GM19351 (cell line): ENCODE data around the gene TRAF1.

Source experiments
- ATAC-seq: cut with Tn5 transposase; IDR thresholded peaks from one replicate; pipeline ENCODE4 v1.9.1; 2021; ENCODE audit warnings: mild to moderate bottlenecking, moderate library complexity; ENCODE audit not compliant: unreplicated experiment

The TRAF1 gene

DNA sequence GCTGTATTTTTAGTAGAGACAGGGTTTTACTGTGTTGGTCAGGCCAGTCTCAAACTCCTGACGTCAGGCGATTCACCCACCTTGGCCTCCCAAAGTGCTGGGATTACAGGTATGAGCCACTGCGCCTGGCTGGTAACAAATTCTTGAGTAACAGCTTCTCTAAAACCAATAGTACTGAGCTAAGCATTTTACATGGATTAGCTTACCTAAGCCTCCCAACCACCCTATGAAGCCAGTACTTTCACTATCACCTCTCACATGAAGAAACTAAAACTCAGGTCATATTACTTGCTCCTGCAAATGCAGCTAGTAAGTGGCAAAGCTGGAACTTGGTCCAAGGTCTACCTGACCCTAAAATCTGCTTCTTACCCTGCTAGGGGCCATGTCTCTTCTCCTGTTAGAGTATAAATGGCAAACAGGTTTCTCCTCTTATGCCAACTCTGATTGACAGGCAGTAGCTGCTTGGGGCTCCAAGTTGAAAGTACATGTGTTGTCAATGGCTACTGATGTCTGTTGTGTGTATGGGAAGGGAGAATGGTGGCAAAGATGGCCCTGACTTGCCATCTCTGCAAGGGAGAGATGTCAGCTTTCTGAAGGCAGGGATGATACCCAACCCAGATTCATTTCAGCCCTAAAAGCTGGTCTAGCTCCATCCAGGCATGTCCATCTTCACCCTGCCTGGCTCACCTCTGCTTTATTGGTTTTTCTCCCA is 53.6 kb downstream of the TRAF1 start:
- ATAC-seq: no peak

GRCh38 chr9:120870206-120870605 is 56.4 kb downstream of the TRAF1 start:
- ATAC-seq: no peak

GRCh38 chr9:120869726-120870125 is 56.9 kb downstream of the TRAF1 start:
- ATAC-seq: no peak

DNA sequence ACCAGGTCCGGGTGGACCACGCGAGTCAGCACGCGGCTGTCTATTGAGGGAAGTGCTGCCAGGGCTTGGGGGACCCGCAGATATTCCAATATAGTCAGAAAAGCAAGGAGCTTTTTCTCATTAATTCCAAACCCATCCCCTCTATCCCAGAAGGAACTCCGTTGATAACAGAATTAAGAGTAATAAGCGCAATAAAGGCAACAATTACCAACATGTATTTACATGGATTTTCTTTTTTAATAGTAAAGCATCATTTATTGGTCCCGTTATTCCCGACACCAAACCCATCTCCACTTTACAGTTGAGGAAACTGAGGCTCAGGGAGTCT is 57.3 kb downstream of the TRAF1 start:
- no peak for ATAC-seq

GRCh38 chr9:120868676-120869359 is 57.8 kb downstream of the TRAF1 start:
- peak; percentile 93 for ATAC-seq

- peak; percentile 17 for ATAC-seq
Observed at GRCh38 chr9:120868339-120868675, 58.3 kb downstream of the TRAF1 start.

DNA sequence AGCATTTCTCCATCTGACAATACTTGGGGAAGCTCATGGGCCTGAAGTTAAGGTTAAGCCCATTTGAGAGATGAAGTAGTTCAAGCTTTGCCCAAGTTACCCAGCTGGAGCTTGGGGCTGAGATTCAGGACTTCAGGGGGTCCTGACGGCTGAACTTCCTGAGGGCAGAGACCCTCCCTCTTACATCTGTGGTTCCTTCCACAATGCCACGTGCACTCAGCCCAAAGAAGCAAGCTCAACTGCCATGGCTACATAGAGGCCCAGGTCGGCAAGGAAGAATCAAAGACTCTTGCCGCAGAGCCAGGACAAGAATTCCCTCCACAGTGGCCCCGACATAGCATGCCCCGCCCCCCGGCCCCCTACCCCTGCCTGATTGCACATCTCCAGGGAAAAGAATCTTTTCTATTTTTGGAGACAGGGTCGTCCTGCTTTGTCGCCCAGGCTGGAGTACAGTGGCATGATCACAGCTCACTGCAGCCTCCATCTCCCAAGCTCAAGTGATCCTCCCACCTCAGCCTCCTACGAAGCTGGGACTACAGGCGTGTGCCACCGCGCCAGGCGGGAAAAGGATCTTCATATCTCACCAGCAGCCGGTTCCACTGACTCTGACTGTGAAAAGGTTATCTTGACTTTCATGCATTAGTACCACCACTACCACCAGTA is 58.8 kb downstream of the TRAF1 start:
- no peak for ATAC-seq

- ATAC-seq: no peak
Observed at GRCh38 chr9:120866651-120867050, 59.9 kb downstream of the TRAF1 start.

DNA sequence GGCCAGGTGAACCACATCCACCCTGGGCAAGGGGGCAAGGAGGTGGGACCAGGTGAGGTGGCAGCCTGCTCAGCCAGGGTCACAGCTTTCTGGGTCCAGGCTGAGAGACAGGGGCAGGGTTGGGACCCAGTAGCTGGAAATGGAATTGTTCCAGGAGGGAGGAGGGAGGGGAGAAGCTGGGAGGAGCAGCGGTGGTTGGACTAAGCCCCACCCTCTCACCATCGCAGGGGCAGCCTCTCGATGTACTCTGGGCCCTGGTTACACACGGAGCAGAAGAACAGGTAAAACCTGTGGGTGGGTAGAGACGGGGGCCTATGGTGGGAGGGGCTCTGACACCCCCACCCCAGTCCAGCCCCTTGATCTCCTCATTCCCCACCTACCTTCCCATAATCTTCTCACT is 60.8 kb downstream of the TRAF1 start:
- ATAC-seq: no peak

- ATAC-seq: no peak
Observed at GRCh38 chr9:120865176-120865575, 61.4 kb downstream of the TRAF1 start.

DNA sequence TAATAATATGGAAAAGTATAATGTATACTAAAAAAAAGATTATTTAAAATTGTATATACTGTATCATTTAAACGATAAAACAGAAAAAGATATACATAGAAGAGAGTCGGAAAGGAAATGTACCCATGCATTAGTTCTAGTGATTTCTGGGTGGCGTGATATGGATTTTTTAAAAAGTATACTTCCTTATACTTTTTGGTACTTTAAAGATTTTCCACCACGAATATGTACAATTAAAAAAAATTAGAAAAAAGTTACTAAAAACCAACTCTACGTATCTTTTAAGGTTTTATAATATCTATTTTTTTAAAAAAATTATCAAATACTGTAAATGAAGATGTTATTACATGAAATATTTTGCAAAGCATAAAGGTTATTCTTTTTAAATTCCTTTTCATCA is 61.9 kb downstream of the TRAF1 start:
- no peak for ATAC-seq

- no peak for ATAC-seq
Observed at GRCh38 chr9:120863833-120864232, 62.8 kb downstream of the TRAF1 start.

DNA sequence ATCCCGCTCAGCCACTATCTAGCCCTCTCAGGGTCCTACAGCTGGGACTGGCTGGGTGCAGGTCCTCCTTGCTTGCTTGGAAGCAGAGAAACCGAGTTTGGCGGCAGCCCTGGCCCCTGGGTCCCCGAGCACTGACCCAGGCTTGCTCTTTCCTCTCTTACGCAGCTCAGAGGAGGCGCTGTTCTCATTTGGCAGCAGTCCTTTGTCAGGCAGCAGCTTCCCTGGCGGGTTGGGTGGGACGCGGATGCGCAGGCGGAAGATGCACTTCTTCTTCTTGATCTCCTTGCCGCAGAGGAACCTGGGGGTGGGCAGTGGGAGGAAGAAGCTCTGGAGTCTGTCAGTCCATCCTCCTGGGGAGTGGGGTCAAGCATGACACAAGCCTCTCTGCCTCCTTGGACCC is 64.1 kb downstream of the TRAF1 start:
- ATAC-seq: no peak

GRCh38 chr9:120861935-120862334 is 64.7 kb downstream of the TRAF1 start:
- ATAC-seq: no peak

DNA sequence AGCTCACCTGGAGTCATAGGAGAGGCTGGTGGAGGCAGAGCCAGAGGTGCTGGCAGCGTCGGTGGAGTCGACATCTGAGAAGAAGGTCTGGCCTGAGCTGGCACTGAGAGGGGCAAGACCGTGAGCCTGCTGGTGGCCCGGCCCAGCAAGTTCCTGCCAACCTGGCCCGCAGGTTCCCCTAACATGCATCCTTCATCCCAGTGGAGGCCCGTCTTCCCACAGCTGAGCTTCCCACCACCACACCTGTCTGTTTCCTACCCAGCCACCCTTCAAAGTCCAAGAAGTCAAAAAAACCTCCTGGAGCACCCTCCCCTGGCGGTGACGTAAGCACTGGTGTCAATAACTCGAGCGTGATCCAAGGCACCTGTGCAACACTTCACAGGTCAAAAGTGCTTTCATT is 66.5 kb downstream of the TRAF1 start:
- ATAC-seq: no peak

DNA sequence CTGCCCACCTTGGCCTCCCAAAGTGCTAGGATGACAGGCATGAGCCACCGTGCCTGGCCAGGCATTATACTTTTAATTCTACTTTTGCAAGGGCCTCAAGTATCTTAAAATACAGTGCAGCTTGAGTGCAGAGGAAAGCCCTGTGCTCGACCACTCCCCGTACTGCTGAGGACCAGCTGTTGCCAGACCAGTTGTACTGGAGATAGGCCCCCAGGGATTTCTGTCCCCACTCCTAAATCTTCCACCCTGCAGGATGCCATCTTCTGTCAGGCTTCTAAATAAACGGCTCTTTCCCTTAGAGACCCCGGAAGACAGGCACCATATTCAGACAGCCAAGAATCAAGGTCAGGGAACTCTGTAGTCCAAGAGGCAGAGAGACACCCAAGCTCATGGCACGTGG is 67.2 kb downstream of the TRAF1 start:
- no peak for ATAC-seq

GRCh38 chr9:120857902-120858301 is 68.7 kb downstream of the TRAF1 start:
- ATAC-seq: no peak

DNA sequence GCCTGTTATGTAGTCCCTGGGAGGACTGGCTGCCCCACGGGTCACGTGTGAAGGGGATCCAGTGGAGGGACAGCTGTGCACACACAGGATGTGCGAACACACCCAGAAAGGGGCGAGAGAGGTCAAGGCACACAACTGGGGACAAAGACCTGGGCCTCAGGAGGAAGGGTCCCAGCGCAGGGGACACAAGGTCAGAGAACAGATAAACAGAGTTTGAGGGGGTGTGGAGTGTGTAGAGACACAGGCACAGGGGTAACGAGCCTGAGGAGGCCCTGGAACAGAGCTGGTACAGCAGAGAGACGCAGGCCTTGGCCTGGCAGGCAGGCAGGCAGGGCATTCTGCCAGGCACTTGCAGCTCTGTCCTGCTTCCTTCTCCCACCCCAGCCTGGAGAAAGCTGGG is 69.1 kb downstream of the TRAF1 start:
- ATAC-seq: no peak

- no peak for ATAC-seq
Observed at GRCh38 chr9:120856700-120857099, 69.9 kb downstream of the TRAF1 start.

GRCh38 chr9:120855827-120856670 is 70.5 kb downstream of the TRAF1 start:
- ATAC-seq: no peak

DNA sequence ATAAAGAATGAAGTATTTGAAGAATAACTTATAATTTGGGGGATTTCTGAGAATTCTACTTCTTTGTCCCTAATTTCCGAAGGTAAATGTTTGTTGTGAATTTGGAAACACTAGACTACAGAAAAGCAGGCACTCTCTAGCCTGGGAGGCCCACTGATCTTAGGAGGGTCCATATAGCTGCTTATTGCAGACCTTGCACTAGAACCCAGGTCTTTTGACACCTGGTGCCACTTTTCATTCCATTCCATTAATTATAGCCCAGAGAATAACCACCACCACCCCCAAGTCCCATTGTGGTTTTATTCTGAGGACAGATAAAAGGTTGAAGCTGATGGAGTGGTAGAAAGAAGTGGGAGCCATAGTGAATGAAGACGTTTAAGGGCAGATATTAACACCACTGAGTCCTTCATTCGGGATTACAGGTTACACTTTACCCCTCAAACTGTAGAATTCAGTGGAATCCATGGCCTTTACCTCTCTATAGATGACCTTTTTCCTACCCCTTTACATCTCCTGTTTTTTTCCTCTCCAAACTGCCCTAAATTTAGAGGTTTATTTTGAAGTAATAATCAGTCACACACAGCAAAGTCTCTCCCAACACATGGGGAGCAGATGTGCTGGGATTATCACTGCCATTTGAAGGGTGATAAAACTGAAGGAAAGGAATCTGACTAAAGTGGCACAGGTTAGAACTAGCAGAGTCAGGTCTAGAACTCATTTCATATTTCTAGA is 71.8 kb downstream of the TRAF1 start:
- ATAC-seq: no peak
